Loucy (cell line): Measurements from ENCODE around the gene IL16.

Experiments used
- H2AFZ ChIP-seq: fragments of 200-600 bp; sonication (generic); 2 replicates; pipeline ENCODE4 v1.6.0; 2016; ENCODE audit warnings: antibody characterized with exemption, mild to moderate bottlenecking, low read length, moderate library complexity
- H3F3A ChIP-seq: fragments of 200-600 bp; 2 replicates; pipeline ENCODE4 v1.6.0; 2016; ENCODE audit warnings: antibody characterized with exemption, low read depth, mild to moderate bottlenecking
- H3K27me3 ChIP-seq: fragments of 200-600 bp; sonication (generic); 2 replicates; pipeline ENCODE4 v1.6.1; 2014; ENCODE audit warnings: low read length, mild to moderate bottlenecking; ENCODE audit not compliant: insufficient read depth, poor library complexity, severe bottlenecking
- H3K36me3 ChIP-seq: fragments of 200-600 bp; sonication (generic); 2 replicates; pipeline ENCODE4 v1.6.1; 2016; ENCODE audit warnings: low read length; ENCODE audit not compliant: insufficient read depth
- H3K4me1 ChIP-seq: fragments of 200-600 bp; sonication (generic); 2 replicates; pipeline ENCODE4 v1.5.1; 2014; ENCODE audit warnings: low read length, mild to moderate bottlenecking; ENCODE audit not compliant: insufficient read depth, poor library complexity, severe bottlenecking
- H3K4me2 ChIP-seq: fragments of 200-600 bp; sonication (generic); 2 replicates; pipeline ENCODE4 v1.6.0; 2014; ENCODE audit warnings: antibody characterized with exemption, low read length, low read depth, mild to moderate bottlenecking; ENCODE audit not compliant: poor library complexity, severe bottlenecking
- H3K4me3 ChIP-seq: fragments of 200-600 bp; sonication (generic); 2 replicates; pipeline ENCODE4 v1.5.1; 2014; ENCODE audit warnings: low read length, mild to moderate bottlenecking, mixed read lengths; ENCODE audit not compliant: poor library complexity, severe bottlenecking
- H3K79me2 ChIP-seq: fragments of 200-600 bp; sonication (generic); 2 replicates; pipeline ENCODE4 v1.6.1; 2014; ENCODE audit warnings: low read length; ENCODE audit not compliant: insufficient read depth
- H3K9ac ChIP-seq: fragments of 200-600 bp; sonication (generic); 2 replicates; pipeline ENCODE4 v1.6.0; 2014; ENCODE audit warnings: mild to moderate bottlenecking, low read depth, low read length, moderate library complexity; ENCODE audit not compliant: poor library complexity, severe bottlenecking
- H3K9me2 ChIP-seq: fragments of 200-600 bp; sonication (generic); replicated peaks from 2 replicates; pipeline ENCODE4 v1.6.1; 2016; ENCODE audit warnings: low read depth, low read length, mixed read lengths
- H3K9me3 ChIP-seq: fragments of 200-600 bp; sonication (generic); 2 replicates; pipeline ENCODE4 v1.6.1; 2014; ENCODE audit warnings: mild to moderate bottlenecking, antibody characterized with exemption, low read length, low read depth; ENCODE audit not compliant: insufficient read depth
- H4K20me1 ChIP-seq: fragments of 200-600 bp; sonication (generic); 2 replicates; pipeline ENCODE4 v1.6.0; 2014; ENCODE audit warnings: antibody characterized with exemption, low read length, mild to moderate bottlenecking; ENCODE audit not compliant: insufficient read depth, poor library complexity, severe bottlenecking
- CTCF ChIP-seq: fragments of 200-600 bp; sonication (generic); conservative IDR thresholded peaks from 2 replicates; pipeline ENCODE4 v1.5.1; 2014; ENCODE audit warnings: mild to moderate bottlenecking, antibody characterized with exemption, low read length
- EZH2phosphoT487 ChIP-seq: fragments of 200-600 bp; IDR thresholded peaks from 2 replicates; pipeline ENCODE4 v1.6.1; 2018; ENCODE audit warnings: antibody characterized with exemption, mild to moderate bottlenecking, moderate library complexity, borderline replicate concordance

IL16 gene

GRCh38 chr15:81332326-81332725, 135.6 kb downstream of the IL16 start:
- Histone ChIP-seq H3K4me2 (no peak overlapping the region), H3K27me3 (no peaks in the 10 kb centered on the region)

GRCh38 chr15:81333363-81333762, 136.7 kb downstream of the IL16 start:
- Histone ChIP-seq H3K9me3 (no peaks in the 10 kb centered on the region), H3F3A (no peaks in the 10 kb centered on the region), H3K27me3 (no peaks in the 10 kb centered on the region), H3K9ac (no peak overlapping the region), H3K4me2 (no peak overlapping the region), H3K4me3 (no peak overlapping the region), H3K4me1 (peaks cover under 1% of the 10 kb centered on the region), H4K20me1 (no peaks in the 10 kb centered on the region), H3K9me2 (no peaks in the 10 kb centered on the region), H2AFZ (no peak overlapping the region), H3K36me3 (no peaks in the 10 kb centered on the region), H3K79me2 (no peaks in the 10 kb centered on the region)
- no peak for TF ChIP-seq CTCF
- TF ChIP-seq EZH2phosphoT487 = no peak

More at GRCh38 chr15:81332326-81332725, 135.6 kb downstream of the IL16 start:
- Histone ChIP-seq H2AFZ (no peak overlapping the region), H3K9me3 (no peaks in the 10 kb centered on the region), H4K20me1 (no peaks in the 10 kb centered on the region), H3K36me3 (no peaks in the 10 kb centered on the region), H3K9me2 (no peaks in the 10 kb centered on the region), H3K4me1 (no peaks in the 10 kb centered on the region), H3F3A (no peaks in the 10 kb centered on the region), H3K4me3 (no peak overlapping the region), H3K79me2 (no peaks in the 10 kb centered on the region), H3K9ac (no peak overlapping the region)
- TF ChIP-seq CTCF (no peak), EZH2phosphoT487 (no peak)

GRCh38 chr15:81334768-81335435, 138.2 kb downstream of the IL16 start:
- no peaks in the 10 kb centered on the region for H3K36me3 ChIP-seq
- H2AFZ ChIP-seq = no peak overlapping the region
- H3K27me3 ChIP-seq = no peaks in the 10 kb centered on the region
- no peak overlapping the region for H3K4me2 ChIP-seq
- H3K9me3 ChIP-seq = no peaks in the 10 kb centered on the region
- TF ChIP-seq EZH2phosphoT487 (no peak), CTCF (no peak)
- H3K4me3 ChIP-seq = no peak overlapping the region
- H4K20me1 ChIP-seq = no peaks in the 10 kb centered on the region
- H3F3A ChIP-seq = no peaks in the 10 kb centered on the region
- no peaks in the 10 kb centered on the region for H3K79me2 ChIP-seq
- H3K4me1 ChIP-seq = peaks cover 4% of the 10 kb centered on the region
- no peaks in the 10 kb centered on the region for H3K9me2 ChIP-seq
- H3K9ac ChIP-seq = no peak overlapping the region
